SK-N-SH treated with all-trans-retinoic acid at 6 μM for 48 hours (cell line): ENCODE results near the gene TUBB4B.

Experiments used
- ATAC-seq: fragments of 200-7000 bp; cut with Tn5 transposase; 3 replicates; pipeline ENCODE4 v1.9.1; 2020; ENCODE audit warnings: mild to moderate bottlenecking, moderate library complexity
- BACH2 ChIP-seq: fragments of 250-450 bp; sonication (Bioruptor Pico); IDR thresholded peaks from 2 replicates; pipeline ENCODE4 v1.9.0; 2021; ENCODE audit warnings: mild to moderate bottlenecking, borderline replicate concordance
- CREB5 ChIP-seq: fragments of 250-450 bp; sonication (Bioruptor Pico); IDR thresholded peaks from 2 replicates; pipeline ENCODE4 v1.5.1; 2020; ENCODE audit warnings: low read depth, mild to moderate bottlenecking, moderate library complexity
- CSDC2 ChIP-seq: fragments of 250-450 bp; sonication (Bioruptor Pico); IDR thresholded peaks from 2 replicates; pipeline ENCODE4 v1.5.0; 2020; ENCODE audit warnings: mild to moderate bottlenecking, moderate library complexity
- ESRRG ChIP-seq: fragments of 250-450 bp; sonication (Bioruptor Pico); IDR thresholded peaks from 2 replicates; pipeline ENCODE4 v1.6.1; 2021; ENCODE audit warnings: mild to moderate bottlenecking
- ISL1 ChIP-seq: fragments of 250-450 bp; sonication (Bioruptor Pico); IDR thresholded peaks from 2 replicates; pipeline ENCODE4 v2.1.2; 2022; ENCODE audit warnings: mild to moderate bottlenecking, moderate library complexity
- OSR1 ChIP-seq: fragments of 250-450 bp; sonication (Bioruptor Pico); IDR thresholded peaks from 2 replicates; pipeline ENCODE4 v1.8.0; 2022; ENCODE audit warnings: moderate library complexity, mild to moderate bottlenecking, inconsistent platforms
- POU6F1 ChIP-seq: fragments of 250-450 bp; sonication (Bioruptor Pico); IDR thresholded peaks from 2 replicates; pipeline ENCODE4 v1.8.0; 2021; ENCODE audit warnings: low read depth, mild to moderate bottlenecking, moderate library complexity, borderline replicate concordance
- PPARA ChIP-seq: fragments of 250-450 bp; sonication (Bioruptor Pico); IDR thresholded peaks from 2 replicates; pipeline ENCODE4 v1.5.0; 2020; ENCODE audit warnings: mild to moderate bottlenecking, borderline replicate concordance
- RARB ChIP-seq: fragments of 250-450 bp; sonication (Bioruptor Pico); IDR thresholded peaks from 2 replicates; pipeline ENCODE4 v1.8.0; 2021; ENCODE audit warnings: mild to moderate bottlenecking, moderate library complexity
- SNAI2 ChIP-seq: fragments of 250-450 bp; sonication (Bioruptor Pico); IDR thresholded peaks from 2 replicates; pipeline ENCODE4 v1.5.0; 2020; ENCODE audit warnings: mild to moderate bottlenecking, moderate library complexity
- TCF4 ChIP-seq: fragments of 250-450 bp; sonication (Bioruptor Pico); IDR thresholded peaks from 2 replicates; pipeline ENCODE4 v1.8.0; 2021; ENCODE audit warnings: mild to moderate bottlenecking, moderate library complexity, borderline replicate concordance
- TOX ChIP-seq: fragments of 250-450 bp; sonication (Bioruptor Pico); IDR thresholded peaks from 2 replicates; pipeline ENCODE4 v1.8.0; 2021; ENCODE audit warnings: mild to moderate bottlenecking, moderate library complexity, borderline replicate concordance
- TSHZ2 ChIP-seq: fragments of 250-450 bp; sonication (Bioruptor Pico); IDR thresholded peaks from 2 replicates; pipeline ENCODE4 v1.5.0; 2020; ENCODE audit warnings: mild to moderate bottlenecking, moderate library complexity
- ZFP3 ChIP-seq: fragments of 250-450 bp; sonication (Bioruptor Pico); IDR thresholded peaks from 2 replicates; pipeline ENCODE4 v1.5.0; 2020; ENCODE audit warnings: mild to moderate bottlenecking, moderate library complexity
- ZFP30 ChIP-seq: fragments of 450-650 bp; formaldehyde crosslinking; IDR thresholded peaks from 2 replicates; pipeline ENCODE4 v1.5.0; 2022; ENCODE audit warnings: mild to moderate bottlenecking, moderate library complexity
- ZNF70 ChIP-seq: fragments of 450-650 bp; formaldehyde crosslinking; IDR thresholded peaks from 2 replicates; pipeline ENCODE4 v1.5.0; 2020; ENCODE audit warnings: mild to moderate bottlenecking, moderate library complexity
- ZNF8 ChIP-seq: fragments of 450-650 bp; formaldehyde crosslinking; IDR thresholded peaks from 2 replicates; pipeline ENCODE4 v1.5.0; 2020; ENCODE audit warnings: mild to moderate bottlenecking, moderate library complexity

TUBB4B gene

GRCh38 chr9:137221506-137222111, 19.5 kb upstream of the TUBB4B start:
- TF ChIP-seq CREB5 (CRISPR knock-in tag) = no peak
- TF ChIP-seq PPARA (CRISPR knock-in tag) = no peak
- TF ChIP-seq ZFP3 (CRISPR knock-in tag) = no peak
- TF ChIP-seq RARB = no peak
- no peak for TF ChIP-seq CSDC2 (CRISPR knock-in tag)
- no peak for TF ChIP-seq ZFP30
- no peak for TF ChIP-seq OSR1 (CRISPR knock-in tag)
- no peak for TF ChIP-seq ISL1 (CRISPR knock-in tag)
- TF ChIP-seq BACH2 (CRISPR knock-in tag) = no peak
- TF ChIP-seq ZNF70 (CRISPR knock-in tag) = no peak
- no peak for TF ChIP-seq TCF4
- TF ChIP-seq TOX = no peak
- no peak for TF ChIP-seq SNAI2 (CRISPR knock-in tag)
- no peak for TF ChIP-seq ESRRG (CRISPR knock-in tag)
- TF ChIP-seq POU6F1 (CRISPR knock-in tag) = no peak
- TF ChIP-seq TSHZ2 (CRISPR knock-in tag) = no peak
- no peak for ATAC-seq

GRCh38 chr9:137222190-137223077, 18.7 kb upstream of the TUBB4B start, which contains the start of gene RNF208:
TSS of gene RNF208 (minus strand) at chr9:137222240. CDS start at chr9:137221212, 1,028 bp downstream.
- peak; percentile 7 for ATAC-seq
- TF ChIP-seq ZNF8 (CRISPR knock-in tag) = no peak
- no peak for TF ChIP-seq ZNF70 (CRISPR knock-in tag)
- no peak for TF ChIP-seq TSHZ2 (CRISPR knock-in tag)
- TF ChIP-seq TCF4 = no peak
- TF ChIP-seq CREB5 (CRISPR knock-in tag) = no peak
- TF ChIP-seq ZFP3 (CRISPR knock-in tag) = no peak
